GM12878 (cell line): ENCODE data around the gene MRAS.

Experiments
- EP300 ChIP-seq, 2 experiments: fragments of 150-350 bp in 1 of 2; IDR thresholded peaks; 2 replicates each; pipeline ENCODE4 v1.6.1; 2011 to 2012; ENCODE audit warnings: low read depth in 2 of 2, low read length in 2 of 2, borderline replicate concordance in 1 of 2, improper control_type of control experiment in 1 of 2, inconsistent platforms in 1 of 2; ENCODE audit not compliant: control insufficient read depth in 1 of 2
- ETV6 ChIP-seq, 2 experiments: fragments of 450-650 bp in 1 of 2; IDR thresholded peaks in 1 of 2; conservative IDR thresholded peaks in 1 of 2; 2 replicates each; pipeline ENCODE4 v1.6.1; 2014; ENCODE audit warnings: antibody characterized with exemption in 1 of 2, borderline replicate concordance in 1 of 2, low read depth in 1 of 2, mild to moderate bottlenecking in 1 of 2, moderate library complexity in 1 of 2
- GABPA ChIP-seq: IDR thresholded peaks from 2 replicates; pipeline ENCODE4 v1.6.1; 2014; ENCODE audit warnings: antibody characterized with exemption, low read depth, mild to moderate bottlenecking, inconsistent platforms
- MXI1 ChIP-seq: fragments of 150-350 bp; IDR thresholded peaks from 2 replicates; pipeline ENCODE4 v1.6.1; 2011; ENCODE audit warnings: low read depth, mild to moderate bottlenecking, inconsistent platforms, low read length, improper control_type of control experiment
- NRF1 ChIP-seq: conservative IDR thresholded peaks from 2 replicates; pipeline ENCODE4 v1.6.1; 2011; ENCODE audit warnings: mild to moderate bottlenecking, low read depth, low read length, improper control_type of control experiment
- PAX5 ChIP-seq: IDR thresholded peaks from 2 replicates; pipeline ENCODE4 v1.6.1; 2011; ENCODE audit warnings: low read depth, low read length, borderline replicate concordance
- PML ChIP-seq: IDR thresholded peaks from 2 replicates; pipeline ENCODE4 v1.6.1; 2012; ENCODE audit warnings: low read length, inconsistent platforms
- RAD21 ChIP-seq: IDR thresholded peaks from 2 replicates; pipeline ENCODE4 v1.6.1; 2011; ENCODE audit warnings: mild to moderate bottlenecking, low read depth, low read length, moderate library complexity; ENCODE audit not compliant: insufficient read depth
- TF ChIP-seq, protein P1 (sequence below): fragments of 450-650 bp; IDR thresholded peaks from 2 replicates; pipeline ENCODE4 v1.6.1; 2017; ENCODE audit warnings: antibody characterized with exemption, mild to moderate bottlenecking, moderate library complexity
- TF ChIP-seq, protein P2 (sequence below), 3 experiments: IDR thresholded peaks in 2 of 3; conservative IDR thresholded peaks in 1 of 3; 2 replicates each; pipeline ENCODE4 v1.5.1; 2011; ENCODE audit warnings: low read depth in 3 of 3, low read length in 3 of 3, mild to moderate bottlenecking in 3 of 3, control low read depth in 2 of 3, moderate library complexity in 2 of 3, inconsistent platforms in 1 of 3, mixed read lengths in 1 of 3; ENCODE audit not compliant: control insufficient read depth in 2 of 3, insufficient read depth in 1 of 3; ENCODE audit errors: extremely low read depth in 1 of 3

DNA sequence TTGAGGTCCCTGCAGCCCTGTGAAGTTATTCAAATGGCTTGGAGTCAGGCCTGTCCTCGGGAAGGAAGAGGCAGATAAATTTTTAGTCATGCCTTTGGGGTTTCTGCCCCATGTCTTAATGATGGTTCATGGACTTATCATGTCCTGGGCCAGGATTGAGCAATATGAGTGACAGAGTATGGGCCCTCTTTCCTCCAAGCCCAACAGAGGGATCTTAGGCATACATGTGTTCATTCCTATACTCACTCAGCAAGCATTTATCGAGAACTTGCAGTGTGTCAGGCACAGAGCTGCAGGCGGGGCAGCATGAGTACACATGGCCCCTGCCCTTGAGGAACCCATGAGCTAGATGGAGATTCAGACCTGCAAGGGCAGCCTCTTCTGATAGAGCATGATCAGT lies 92.2 kb downstream of the MRAS start:
- TF ChIP-seq, protein P1, sequence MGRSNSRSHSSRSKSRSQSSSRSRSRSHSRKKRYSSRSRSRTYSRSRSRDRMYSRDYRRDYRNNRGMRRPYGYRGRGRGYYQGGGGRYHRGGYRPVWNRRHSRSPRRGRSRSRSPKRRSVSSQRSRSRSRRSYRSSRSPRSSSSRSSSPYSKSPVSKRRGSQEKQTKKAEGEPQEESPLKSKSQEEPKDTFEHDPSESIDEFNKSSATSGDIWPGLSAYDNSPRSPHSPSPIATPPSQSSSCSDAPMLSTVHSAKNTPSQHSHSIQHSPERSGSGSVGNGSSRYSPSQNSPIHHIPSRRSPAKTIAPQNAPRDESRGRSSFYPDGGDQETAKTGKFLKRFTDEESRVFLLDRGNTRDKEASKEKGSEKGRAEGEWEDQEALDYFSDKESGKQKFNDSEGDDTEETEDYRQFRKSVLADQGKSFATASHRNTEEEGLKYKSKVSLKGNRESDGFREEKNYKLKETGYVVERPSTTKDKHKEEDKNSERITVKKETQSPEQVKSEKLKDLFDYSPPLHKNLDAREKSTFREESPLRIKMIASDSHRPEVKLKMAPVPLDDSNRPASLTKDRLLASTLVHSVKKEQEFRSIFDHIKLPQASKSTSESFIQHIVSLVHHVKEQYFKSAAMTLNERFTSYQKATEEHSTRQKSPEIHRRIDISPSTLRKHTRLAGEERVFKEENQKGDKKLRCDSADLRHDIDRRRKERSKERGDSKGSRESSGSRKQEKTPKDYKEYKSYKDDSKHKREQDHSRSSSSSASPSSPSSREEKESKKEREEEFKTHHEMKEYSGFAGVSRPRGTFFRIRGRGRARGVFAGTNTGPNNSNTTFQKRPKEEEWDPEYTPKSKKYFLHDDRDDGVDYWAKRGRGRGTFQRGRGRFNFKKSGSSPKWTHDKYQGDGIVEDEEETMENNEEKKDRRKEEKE = no peak
- TF ChIP-seq, protein P2, sequence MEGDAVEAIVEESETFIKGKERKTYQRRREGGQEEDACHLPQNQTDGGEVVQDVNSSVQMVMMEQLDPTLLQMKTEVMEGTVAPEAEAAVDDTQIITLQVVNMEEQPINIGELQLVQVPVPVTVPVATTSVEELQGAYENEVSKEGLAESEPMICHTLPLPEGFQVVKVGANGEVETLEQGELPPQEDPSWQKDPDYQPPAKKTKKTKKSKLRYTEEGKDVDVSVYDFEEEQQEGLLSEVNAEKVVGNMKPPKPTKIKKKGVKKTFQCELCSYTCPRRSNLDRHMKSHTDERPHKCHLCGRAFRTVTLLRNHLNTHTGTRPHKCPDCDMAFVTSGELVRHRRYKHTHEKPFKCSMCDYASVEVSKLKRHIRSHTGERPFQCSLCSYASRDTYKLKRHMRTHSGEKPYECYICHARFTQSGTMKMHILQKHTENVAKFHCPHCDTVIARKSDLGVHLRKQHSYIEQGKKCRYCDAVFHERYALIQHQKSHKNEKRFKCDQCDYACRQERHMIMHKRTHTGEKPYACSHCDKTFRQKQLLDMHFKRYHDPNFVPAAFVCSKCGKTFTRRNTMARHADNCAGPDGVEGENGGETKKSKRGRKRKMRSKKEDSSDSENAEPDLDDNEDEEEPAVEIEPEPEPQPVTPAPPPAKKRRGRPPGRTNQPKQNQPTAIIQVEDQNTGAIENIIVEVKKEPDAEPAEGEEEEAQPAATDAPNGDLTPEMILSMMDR (IDR thresholded peaks at IDR 0.05 in 2 of 3, conservative IDR thresholded peaks at IDR 0.05 in 1 of 3; ENCODE audit: control insufficient read depth in 2 of 3, extremely low read depth in 1 of 3, insufficient read depth in 1 of 3, low read depth in 3 of 3, low read length in 3 of 3) = no peak
- TF ChIP-seq PAX5 = no peak
- no peak for TF ChIP-seq PML
- TF ChIP-seq ETV6 (conservative IDR thresholded peaks at IDR 0.05 in 1 of 2, IDR thresholded peaks at IDR 0.05 in 1 of 2; ENCODE audit: borderline replicate concordance in 1 of 2, low read depth in 1 of 2) = no peak
- no peak for TF ChIP-seq RAD21
- no peak for TF ChIP-seq NRF1
- TF ChIP-seq MXI1 = no peak
- TF ChIP-seq EP300 (IDR thresholded peaks at IDR 0.05; ENCODE audit: borderline replicate concordance in 1 of 2, control insufficient read depth in 1 of 2, low read depth in 2 of 2, low read length in 2 of 2) = no peak
- TF ChIP-seq GABPA = no peak
